Endothelial cell of umbilical vein (primary cell): Measurements from ENCODE around the gene NELFA. TPM values are rescaled to one million over a fixed set of nuclear protein-coding genes. Genes with fewer than 3 reads are reported as not detected.

Experiments used
- BruUV-seq: library from RNA; stranded (reverse); fragments of 400-500 nt; replicated peaks from 2 replicates; lab custom pipeline; 2021; lab: Mats Ljungman, UMichigan
- CTCF ChIA-PET: fragments of 300-600, 350-600 bp; sonication (Branson Sonifier 250); formaldehyde crosslinking; loops from one replicate; lab custom pipeline; 2021; ENCODE audit warnings: antibody characterized with exemption, inconsistent platforms; lab: Charles Lee
- POLR2A ChIA-PET: fragments of 300-600, 350-600 bp; sonication (Branson Sonifier 250); formaldehyde crosslinking; loops from one replicate; lab custom pipeline; 2021; ENCODE audit warnings: antibody characterized with exemption, inconsistent platforms; lab: Charles Lee
- DNase-seq: peaks from one replicate; pipeline ENCODE4 v3.0.0-alpha.2; 2011; ENCODE audit warnings: low read depth, low spot score
- FAIRE-seq: peaks from 2 replicates; lab custom pipeline; 2011; peaks lifted over from hg19 to GRCh38; lab: Jason Lieb, UNC
- H2AFZ ChIP-seq: 2 replicates; pipeline ENCODE4 v1.6.0; 2012; ENCODE audit warnings: low read depth, low read length, control low read depth, inconsistent platforms
- H3K27ac ChIP-seq: 2 replicates; pipeline ENCODE4 v1.5.1; 2011; ENCODE audit warnings: low read depth, mild to moderate bottlenecking, control low read depth, low read length, moderate library complexity; ENCODE audit not compliant: insufficient read depth
- H3K27me3 ChIP-seq, 2 experiments: 2 replicates each; pipeline versions ENCODE4 v1.6.0 to v1.6.1; 2011; ENCODE audit warnings: low read length in 2 of 2, mixed read lengths in 1 of 2; ENCODE audit not compliant: control insufficient read depth in 2 of 2, insufficient read depth in 2 of 2
- H3K36me3 ChIP-seq, 2 experiments: 2 replicates in 1 of 2; 3 replicates in 1 of 2; pipeline ENCODE4 v1.5.1; 2011; ENCODE audit warnings: low read length in 2 of 2, mild to moderate bottlenecking in 1 of 2, moderate library complexity in 1 of 2; ENCODE audit not compliant: control insufficient read depth in 2 of 2, insufficient read depth in 2 of 2; ENCODE audit errors: extremely low read depth in 1 of 2
- H3K4me1 ChIP-seq: 3 replicates; pipeline ENCODE4 v1.5.1; 2011; ENCODE audit warnings: mild to moderate bottlenecking, low read length; ENCODE audit not compliant: control insufficient read depth, insufficient read depth; ENCODE audit errors: extremely low read depth
- H3K4me2 ChIP-seq: 2 replicates; pipeline ENCODE4 v1.6.1; 2011; ENCODE audit warnings: low read length, control low read depth, mixed read lengths; ENCODE audit not compliant: insufficient read depth
- H3K4me3 ChIP-seq, 3 experiments: fragments of 200-600 bp in 1 of 3; sonication (generic), shearing (Covaris generic) in 1 of 3; replicated peaks in 1 of 3; 2 replicates each; pipeline ENCODE4 v1.5.1; 2011 to 2016; ENCODE audit warnings: control low read depth in 3 of 3, low read length in 3 of 3, mild to moderate bottlenecking in 2 of 3, inconsistent platforms in 1 of 3, low read depth in 1 of 3, moderate library complexity in 1 of 3; ENCODE audit not compliant: insufficient read depth in 1 of 3
- H3K79me2 ChIP-seq: 2 replicates; pipeline ENCODE4 v1.6.0; 2012; ENCODE audit warnings: low read length, inconsistent platforms; ENCODE audit not compliant: control insufficient read depth, insufficient read depth
- H3K9ac ChIP-seq: replicated peaks from 2 replicates; pipeline ENCODE3; 2011; ENCODE audit warnings: low read length, control low read depth; ENCODE audit not compliant: insufficient read depth; ENCODE audit errors: extremely low read depth
- H3K9me1 ChIP-seq: replicated peaks from 3 replicates; pipeline ENCODE4 v1.6.0; 2011; ENCODE audit warnings: mild to moderate bottlenecking, low read length; ENCODE audit not compliant: control insufficient read depth, insufficient read depth; ENCODE audit errors: extremely low read depth
- H3K9me3 ChIP-seq: replicated peaks from 2 replicates; pipeline ENCODE4 v1.5.1; 2012; ENCODE audit warnings: low read length, inconsistent platforms; ENCODE audit not compliant: control insufficient read depth, insufficient read depth
- H4K20me1 ChIP-seq: replicated peaks from 2 replicates; pipeline ENCODE3; 2011; ENCODE audit warnings: mild to moderate bottlenecking, low read length; ENCODE audit not compliant: control insufficient read depth, insufficient read depth; ENCODE audit errors: extremely low read depth
- CTCF ChIP-seq, 2 donors: IDR thresholded peaks; 1 replicate in 1 of 2; 2 replicates in 1 of 2; pipeline ENCODE4 v1.5.1; 2011; ENCODE audit warnings: low read length in 2 of 2, mild to moderate bottlenecking in 2 of 2, moderate library complexity in 2 of 2, control low read depth in 1 of 2, inconsistent platforms in 1 of 2, low read depth in 1 of 2; ENCODE audit not compliant: insufficient read depth in 1 of 2; ENCODE audit errors: extremely low read depth in 1 of 2
- EZH2 ChIP-seq: IDR thresholded peaks from 2 replicates; pipeline ENCODE4 v1.6.1; 2012; ENCODE audit warnings: borderline replicate concordance, low read depth, mild to moderate bottlenecking, moderate library complexity, low read length, inconsistent platforms; ENCODE audit not compliant: severe bottlenecking
- FOS ChIP-seq: IDR thresholded peaks from 2 replicates; pipeline ENCODE4 v1.6.1; 2011; ENCODE audit warnings: mild to moderate bottlenecking, low read length, moderate library complexity, borderline replicate concordance; ENCODE audit not compliant: insufficient read depth
- GATA2 ChIP-seq: IDR thresholded peaks from 2 replicates; pipeline ENCODE4 v1.7.0; 2011; ENCODE audit warnings: low read depth, mild to moderate bottlenecking, moderate library complexity, mixed read lengths, low read length; ENCODE audit not compliant: insufficient read length, insufficient read depth
- JUN ChIP-seq: IDR thresholded peaks from 2 replicates; pipeline ENCODE4 v1.6.1; 2011; ENCODE audit warnings: borderline replicate concordance, low read depth; ENCODE audit not compliant: insufficient read length, insufficient read depth
- MAX ChIP-seq: IDR thresholded peaks from 2 replicates; pipeline ENCODE4 v1.6.1; 2011; ENCODE audit not compliant: insufficient read depth, insufficient read length
- MYC ChIP-seq: IDR thresholded peaks from one replicate; pipeline ENCODE4 v1.6.1; 2011; ENCODE audit warnings: mild to moderate bottlenecking, low read depth, low read length
- POLR2A ChIP-seq: IDR thresholded peaks from 2 replicates; pipeline ENCODE4 v1.6.1; 2012; ENCODE audit warnings: low read depth, mild to moderate bottlenecking, control low read depth, low read length
- POLR2AphosphoS5 ChIP-seq: IDR thresholded peaks from 2 replicates; pipeline ENCODE4 v1.6.1; 2012; ENCODE audit warnings: low read depth, mild to moderate bottlenecking, control low read depth, low read length, moderate library complexity; ENCODE audit not compliant: insufficient read depth
- dilution Hi-C: fragments of 300-500 bp; cut with MboI; formaldehyde crosslinking; loops from one replicate; pipeline ENCODE4 v1.15.0; 2019; ENCODE audit warnings: low sequenced_read_pairs; ENCODE audit not compliant: extremely low pct_ligation_motif_present
- intact Hi-C: fragments of 100-400 bp; cut with micrococcal nuclease; formaldehyde crosslinking; loops from one replicate; pipeline ENCODE4 v1.10.0; 2022
- polyA plus RNA-seq, 4 experiments: library from polyadenylated mRNA; depleted of rRNA in 3 of 4; stranded (reverse) in 3 of 4; unstranded in 1 of 4; fragments of >200 nt; gene quantifications; 2 replicates each; pipeline versions ENCODE4 v1.2.1 to v1.2.3, GENCODE V29; 2011 to 2012; ENCODE audit warnings: missing spikeins in 1 of 4
- total RNA-seq: library from RNA; stranded (reverse); gene quantifications from 2 replicates; pipeline ENCODE4 v1.2.3, GENCODE V29; 2021

The NELFA gene
- total and polyA plus RNA-seq, 2 donors (not counting 3 experiments of a cell fraction or from before 2014, with no cell fraction given), result 22.8 to 30.3 TPM

GRCh38 chr4:1987296-1987695 lies 21.5 kb downstream of the NELFA start:
- H3K9ac ChIP-seq, result no peak overlapping the region
- no peaks in the 10 kb centered on the region for H3K4me1 ChIP-seq
- no peak overlapping the region for H3K27ac ChIP-seq
- H3K36me3 ChIP-seq, result peaks cover 8 to 55% of the 10 kb centered on the region in 2 experiments
- no peaks in the 10 kb centered on the region for H3K9me1 ChIP-seq
- BruUV-seq, result no TSS peak
- intact Hi-C loops (no loop called here), dilution Hi-C loops (no loop called here)
- FAIRE-seq (no peak), DNase-seq (no peak)
- TF ChIP-seq EZH2 (no peak), FOS (no peak), POLR2A (no peak), CTCF (IDR thresholded peaks at IDR 0.05; ENCODE audit: extremely low read depth in 1 of 2, insufficient read depth in 1 of 2, low read depth in 1 of 2, low read length in 2 of 2) (no peak), JUN (no peak), GATA2 (no peak), MYC (no peak), POLR2AphosphoS5 (no peak), MAX (no peak)
- POLR2A ChIA-PET, result no interaction called here
- H3K79me2 ChIP-seq, result no peaks in the 10 kb centered on the region
- H3K27me3 ChIP-seq, result no peaks in the 10 kb centered on the region
- no peak overlapping the region for H3K4me2 ChIP-seq
- no peak overlapping the region for H2AFZ ChIP-seq
- CTCF ChIA-PET, result no interaction called here
- no peak overlapping the region for H3K4me3 ChIP-seq
- H3K9me3 ChIP-seq, result no peaks in the 10 kb centered on the region
- H4K20me1 ChIP-seq, result no peaks in the 10 kb centered on the region
